GM23338 (cell line): ENCODE results near the gene RHCG. TPM values are rescaled to one million over a fixed set of nuclear protein-coding genes. Genes with fewer than 3 reads are reported as not detected.

ENCODE experiments used
- ATAC-seq: fragments of 200-7000 bp; cut with Tn5 transposase; 3 replicates; pipeline ENCODE4 v1.9.1; 2020
- DNase-seq: peaks from one replicate; pipeline ENCODE4 v3.0.0-alpha.2; 2015; ENCODE audit warnings: low spot score
- H2AFZ ChIP-seq: fragments of 200-600 bp; sonication (generic); 2 replicates; pipeline ENCODE4 v1.8.0; 2016; ENCODE audit warnings: antibody characterized with exemption, mild to moderate bottlenecking, moderate library complexity
- H3F3A ChIP-seq: fragments of 200-600 bp; sonication (generic); replicated peaks from 2 replicates; pipeline ENCODE4 v1.8.0; 2017; ENCODE audit warnings: antibody characterized with exemption, mixed run types, low read depth
- H3K27ac ChIP-seq: fragments of 200-600 bp; sonication (generic); 2 replicates; pipeline ENCODE4 v1.6.1; 2016; ENCODE audit warnings: low read depth
- H3K27me3 ChIP-seq: fragments of 200-600 bp; sonication (generic); 2 replicates; pipeline ENCODE4 v1.8.0; 2016; ENCODE audit warnings: mild to moderate bottlenecking, mixed run types, moderate library complexity; ENCODE audit not compliant: insufficient read depth
- H3K36me3 ChIP-seq: fragments of 200-600 bp; sonication (generic); 2 replicates; pipeline ENCODE4 v1.8.0; 2016; ENCODE audit warnings: mild to moderate bottlenecking; ENCODE audit not compliant: insufficient read depth
- H3K4me1 ChIP-seq: fragments of 200-600 bp; sonication (generic); 2 replicates; pipeline ENCODE4 v1.8.0; 2016; ENCODE audit warnings: mild to moderate bottlenecking, moderate library complexity; ENCODE audit not compliant: insufficient read depth
- H3K4me2 ChIP-seq: fragments of 200-600 bp; sonication (generic); 2 replicates; pipeline ENCODE4 v1.7.1; 2017; ENCODE audit warnings: mixed run types
- H3K4me3 ChIP-seq: fragments of 200-600 bp; sonication (generic); 2 replicates; pipeline ENCODE4 v1.6.1; 2016; ENCODE audit warnings: mixed run types
- H3K79me2 ChIP-seq: fragments of 200-600 bp; sonication (generic); replicated peaks from 2 replicates; pipeline ENCODE4 v1.8.0; 2017; ENCODE audit warnings: mild to moderate bottlenecking; ENCODE audit not compliant: insufficient read depth
- H3K9me2 ChIP-seq: fragments of 200-600 bp; sonication (generic); 2 replicates; pipeline ENCODE4 v1.8.0; 2017; ENCODE audit not compliant: insufficient read depth
- H4K20me1 ChIP-seq: fragments of 200-600 bp; sonication (generic); replicated peaks from 2 replicates; pipeline ENCODE4 v1.8.0; 2017; ENCODE audit warnings: mild to moderate bottlenecking; ENCODE audit not compliant: insufficient read depth
- H3K27ac Mint-ChIP-seq: 2 replicates; pipeline ENCODE4 v1.8.0; 2020; ENCODE audit warnings: inconsistent platforms, mild to moderate bottlenecking, moderate library complexity, mixed read lengths
- H3K27me3 Mint-ChIP-seq: 3 replicates; pipeline ENCODE4 v1.8.0; 2022; ENCODE audit warnings: low read depth, mild to moderate bottlenecking, moderate library complexity, mixed read lengths, inconsistent platforms; ENCODE audit not compliant: insufficient read depth, poor library complexity
- H3K36me3 Mint-ChIP-seq: 3 replicates; pipeline ENCODE4 v1.8.0; 2021; ENCODE audit warnings: low read depth, mild to moderate bottlenecking, inconsistent platforms, moderate library complexity, mixed read lengths
- H3K4me1 Mint-ChIP-seq: 3 replicates; pipeline ENCODE4 v1.8.0; 2020; ENCODE audit warnings: mild to moderate bottlenecking, inconsistent platforms, mixed read lengths
- H3K4me3 Mint-ChIP-seq: 3 replicates; pipeline ENCODE4 v1.8.0; 2021; ENCODE audit warnings: moderate library complexity, mild to moderate bottlenecking, inconsistent platforms, mixed read lengths
- H3K9me3 Mint-ChIP-seq: 3 replicates; pipeline ENCODE4 v1.8.0; 2020; ENCODE audit warnings: moderate library complexity, mild to moderate bottlenecking, inconsistent platforms, mixed read lengths
- CTCF ChIP-seq, 2 experiments: fragments of 200-600 bp in 1 of 2; sonication (generic) in 1 of 2; conservative IDR thresholded peaks; 2 replicates each; pipeline versions ENCODE4 v1.5.1 to v1.6.1; 2016 to 2017; ENCODE audit warnings: antibody characterized with exemption in 2 of 2, low read depth in 2 of 2, mild to moderate bottlenecking in 2 of 2, moderate library complexity in 1 of 2
- ETS1 ChIP-seq: IDR thresholded peaks from 2 replicates; pipeline ENCODE4 v1.6.1; 2016; ENCODE audit warnings: antibody characterized with exemption
- JUNB ChIP-seq: IDR thresholded peaks from one replicate; pipeline ENCODE4 v1.6.1; 2016; ENCODE audit warnings: antibody characterized with exemption; ENCODE audit not compliant: unreplicated experiment
- REST ChIP-seq: IDR thresholded peaks from one replicate; pipeline ENCODE4 v1.6.1; 2018; ENCODE audit warnings: antibody characterized with exemption; ENCODE audit not compliant: unreplicated experiment
- STAT1 ChIP-seq: IDR thresholded peaks from one replicate; pipeline ENCODE4 v1.6.1; 2016; ENCODE audit warnings: antibody characterized with exemption; ENCODE audit not compliant: unreplicated experiment
- ZNF462 ChIP-seq: fragments of 250-450 bp; sonication (Bioruptor Pico); IDR thresholded peaks from 2 replicates; pipeline ENCODE4 v1.5.0; 2020; ENCODE audit warnings: mild to moderate bottlenecking, moderate library complexity
- polyA plus RNA-seq: library from polyadenylated mRNA; unstranded; fragments of >200 nt; fragmentation: Nextera tagmentation; extraction: Ambion mirVana; gene quantifications from 2 replicates; pipeline ENCODE4 v1.2.1, GENCODE V29; 2016
- total RNA-seq: library from RNA; depleted of rRNA; stranded (reverse); fragments of >200 nt; shearing (Covaris generic); gene quantifications from 2 replicates; pipeline ENCODE4 v1.2.3, GENCODE V29; 2014

RHCG gene
- total and polyA plus RNA-seq, 2 experiments from 2014 or later = 0.21 to 0.63 TPM

- H3K4me1 ChIP-seq = peaks cover 3% of the 10 kb centered on the region; the same call in 1 of the 2 replicates
- no peaks in the 10 kb centered on the region for H3K36me3 Mint-ChIP-seq
- no peaks in the 10 kb centered on the region for H4K20me1 ChIP-seq
- no peak overlapping the region for H3K27ac ChIP-seq
- H3K9me3 Mint-ChIP-seq = peaks cover 4% of the 10 kb centered on the region; the same call in 1 of the 3 replicates
- 0 out of 2 replicates have a peak overlapping the region, but pooled peaks have one; percentile 4 for H2AFZ ChIP-seq
- H3K4me1 Mint-ChIP-seq = peaks cover 15% of the 10 kb centered on the region; the same call in 2 of the 3 replicates
- no peak overlapping the region for H3K4me2 ChIP-seq
- H3K27me3 ChIP-seq = peaks cover 23% of the 10 kb centered on the region; the same call in 1 of the 2 replicates
- H3K4me3 ChIP-seq = no peak overlapping the region
- H3K79me2 ChIP-seq = no peaks in the 10 kb centered on the region
- H3F3A ChIP-seq = no peaks in the 10 kb centered on the region
- TF ChIP-seq ETS1 (peak; percentile 73; the same call in 1 of the 2 replicates), STAT1 (no peak)
- DNase-seq = peak; percentile 74
- H3K36me3 ChIP-seq = no peaks in the 10 kb centered on the region
- peak; percentile 62 for ATAC-seq
- no peak overlapping the region for H3K4me3 Mint-ChIP-seq
- H3K9me2 ChIP-seq = peaks cover 9% of the 10 kb centered on the region; the same call in 1 of the 2 replicates
- no peak overlapping the region for H3K27ac Mint-ChIP-seq
- peaks cover 29% of the 10 kb centered on the region for H3K27me3 Mint-ChIP-seq
These were observed 39.3 kb downstream of the RHCG start for GRCh38 chr15:89457086-89457485.

- Histone ChIP-seq H3K36me3 (no peaks in the 10 kb centered on the region), H3K4me2 (no peak overlapping the region), H3F3A (no peaks in the 10 kb centered on the region), H3K4me3 (no peak overlapping the region), H3K4me1 (peaks cover under 1% of the 10 kb centered on the region), H2AFZ (no peak overlapping the region), H3K9me2 (peaks cover 9% of the 10 kb centered on the region; the same call in 1 of the 2 replicates), H4K20me1 (no peaks in the 10 kb centered on the region), H3K27ac (no peak overlapping the region), H3K79me2 (no peaks in the 10 kb centered on the region), H3K27me3 (peaks cover 23% of the 10 kb centered on the region; the same call in 1 of the 2 replicates)
- Mint-ChIP-seq H3K27me3 (peaks cover 18% of the 10 kb centered on the region), H3K36me3 (no peaks in the 10 kb centered on the region), H3K9me3 (peaks cover 4% of the 10 kb centered on the region; the same call in 1 of the 3 replicates), H3K4me1 (peaks cover 12% of the 10 kb centered on the region; the same call in 2 of the 3 replicates), H3K4me3 (no peak overlapping the region), H3K27ac (no peak overlapping the region)
- DNase-seq (no peak), ATAC-seq (no peak)
- TF ChIP-seq ETS1 (no peak), JUNB (no peak), CTCF (conservative IDR thresholded peaks at IDR 0.05; ENCODE audit: low read depth in 2 of 2) (no peak), REST (no peak), ZNF462 (CRISPR knock-in tag) (no peak)
These were observed 40.8 kb downstream of the RHCG start for GRCh38 chr15:89455535-89455934.
